Measurements from ENCODE around the gene ANXA9.

DNA sequence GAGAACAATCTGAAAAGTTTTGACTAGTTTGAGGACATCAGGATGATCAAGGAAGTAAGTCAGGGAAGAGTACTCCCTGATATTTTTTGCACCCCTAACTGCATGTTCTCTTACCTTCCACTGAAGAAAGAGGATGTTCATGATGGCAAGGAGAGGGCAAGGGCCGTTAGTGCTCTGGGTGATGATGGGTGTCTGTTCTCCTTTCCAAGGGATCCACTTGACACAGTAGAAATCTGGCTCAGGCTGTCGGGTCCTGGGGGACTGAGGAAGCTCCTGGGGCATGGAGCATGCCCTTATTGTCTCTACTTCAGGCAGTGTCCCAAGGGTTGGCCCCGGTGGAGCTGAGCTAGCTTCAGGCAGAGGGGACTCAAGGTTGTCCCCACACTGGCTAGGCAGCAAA is 20.0 kb downstream of the ANXA9 start:
- TF ChIP-seq EZH2 (IDR thresholded peaks at IDR 0.05) (no peak), POLR2AphosphoS5 (IDR thresholded peaks at IDR 0.05; ENCODE audit: borderline replicate concordance, low read depth, low read length) (no peak)
